ENCODE data around the gene PLA1A.

- TF ChIP-seq CTCF (IDR thresholded peaks at IDR 0.05) = no peak
- no peak for TF ChIP-seq POLR2A (IDR thresholded peaks at IDR 0.05)
Observed at GRCh38 chr3:119627461-119627860, 29.8 kb downstream of the PLA1A start.

Measured in prostate gland (tissue), 2 donors.